GM18951 (cell line): ENCODE measurements around the gene SYT9.

Experiments
- POLR2A ChIP-seq: IDR thresholded peaks from 4 replicates; pipeline ENCODE4 v1.6.1; 2011; ENCODE audit warnings: mild to moderate bottlenecking; ENCODE audit not compliant: insufficient read length, insufficient read depth; ENCODE audit errors: extremely low read depth
- in situ Hi-C: fragments of 300-500 bp; cut with MboI; formaldehyde crosslinking; loops from one replicate; pipeline ENCODE4 v1.12.0; 2022; ENCODE audit warnings: low sequenced_read_pairs, mixed read lengths, inconsistent platforms; ENCODE audit not compliant: unreplicated experiment

Gene SYT9

DNA sequence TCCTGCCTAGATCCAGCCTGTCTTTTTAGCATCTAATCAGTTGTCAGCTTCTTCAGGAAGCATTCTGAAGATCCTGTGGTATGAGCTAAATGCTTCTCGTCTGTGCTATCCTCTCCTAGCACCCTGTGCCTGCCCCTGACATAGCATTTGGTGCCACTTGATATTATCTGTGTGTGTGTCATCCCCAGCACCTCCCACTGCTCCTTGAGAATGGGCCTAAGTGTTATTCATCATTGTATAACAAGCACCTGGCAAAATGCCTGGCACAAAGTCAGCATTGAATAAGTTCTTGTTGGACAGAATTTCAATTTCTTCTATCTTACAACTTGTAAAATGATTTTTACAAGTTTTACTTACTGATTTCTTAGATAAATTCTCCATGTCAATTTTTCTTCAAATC, 205.5 kb downstream of the SYT9 start:
- no peak for TF ChIP-seq POLR2A
- in situ Hi-C loops: no loop called here

GRCh38 chr11:7462706-7463105, 211.0 kb downstream of the SYT9 start:
- in situ Hi-C loops: no loop called here

GRCh38 chr11:7467652-7468051, 215.9 kb downstream of the SYT9 start:
- no peak for TF ChIP-seq POLR2A
- in situ Hi-C loops: no loop called here

More at GRCh38 chr11:7462706-7463105, 211.0 kb downstream of the SYT9 start:
- no peak for TF ChIP-seq POLR2A

DNA sequence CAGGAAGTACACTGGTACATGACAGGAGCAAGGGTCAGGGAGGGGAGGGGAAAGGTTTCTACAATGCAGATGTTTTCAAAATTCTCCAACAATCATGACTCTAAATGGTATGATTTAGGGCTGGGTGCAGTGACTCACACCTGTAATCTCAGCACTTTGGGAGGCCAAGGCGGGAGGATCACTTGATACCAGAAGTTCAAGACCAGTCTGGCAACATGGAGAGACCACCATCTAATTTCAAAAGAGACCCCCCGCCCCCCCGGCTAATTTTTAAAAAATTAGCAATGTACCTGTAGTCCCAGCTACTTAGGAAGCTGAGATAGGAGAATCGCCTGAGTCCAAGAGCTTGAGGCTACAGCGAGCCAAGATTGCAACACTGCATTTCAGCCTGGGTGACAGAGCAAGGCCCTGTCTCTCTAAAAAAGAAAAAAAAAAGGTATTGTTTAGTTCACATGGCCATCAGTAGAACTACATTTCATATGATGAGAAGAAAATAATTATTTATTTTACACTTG, 217.7 kb downstream of the SYT9 start:
- TF ChIP-seq POLR2A: no peak

GRCh38 chr11:7471071-7471470, 219.4 kb downstream of the SYT9 start:
- in situ Hi-C loops: no loop called here
- TF ChIP-seq POLR2A: no peak

More for the DNA sequence above, 217.7 kb downstream of the SYT9 start:
- in situ Hi-C loops: no loop called here

DNA sequence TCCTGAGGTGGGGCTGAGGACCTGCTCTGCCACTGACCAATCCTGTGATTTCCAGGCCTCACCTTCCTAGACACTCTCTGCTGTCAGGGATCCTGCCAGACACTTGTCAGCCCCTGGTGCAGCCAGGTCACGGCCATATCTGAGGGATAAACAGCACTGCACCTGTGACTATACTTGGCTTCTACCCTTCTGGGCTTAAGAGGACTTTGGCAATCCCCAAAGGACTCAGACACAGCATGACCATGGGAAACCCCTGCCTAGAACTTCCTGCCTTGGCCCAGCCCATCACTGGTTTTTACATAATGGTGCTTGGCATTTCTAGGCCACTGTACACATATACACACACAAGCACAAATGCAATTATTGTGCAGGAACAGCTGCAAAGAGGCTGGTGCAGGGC, 222.0 kb downstream of the SYT9 start:
- no peak for TF ChIP-seq POLR2A
- in situ Hi-C loops: no loop called here

GRCh38 chr11:7480113-7480512, 228.4 kb downstream of the SYT9 start:
- TF ChIP-seq POLR2A: no peak
- in situ Hi-C loops: no loop called here

DNA sequence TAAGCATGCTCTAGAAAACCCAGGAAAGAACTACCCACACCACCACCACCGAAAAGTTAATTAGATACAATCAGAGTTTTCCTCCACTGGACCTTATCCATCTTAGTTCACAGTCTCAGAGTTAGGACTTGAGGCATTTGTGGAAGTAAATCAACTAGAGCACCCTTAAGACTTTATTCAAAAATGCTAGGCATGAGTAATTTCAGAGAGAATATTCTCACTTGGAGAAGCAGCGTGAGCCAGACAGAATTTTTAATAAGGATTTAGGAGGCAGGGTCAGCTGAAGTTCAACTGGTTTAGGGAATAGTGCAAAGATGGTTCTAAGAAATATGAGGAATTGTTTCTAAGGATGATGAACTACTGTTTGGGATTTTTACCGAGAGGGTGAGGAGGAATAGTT, 232.4 kb downstream of the SYT9 start:
- in situ Hi-C loops: no loop called here
- TF ChIP-seq POLR2A: no peak

DNA sequence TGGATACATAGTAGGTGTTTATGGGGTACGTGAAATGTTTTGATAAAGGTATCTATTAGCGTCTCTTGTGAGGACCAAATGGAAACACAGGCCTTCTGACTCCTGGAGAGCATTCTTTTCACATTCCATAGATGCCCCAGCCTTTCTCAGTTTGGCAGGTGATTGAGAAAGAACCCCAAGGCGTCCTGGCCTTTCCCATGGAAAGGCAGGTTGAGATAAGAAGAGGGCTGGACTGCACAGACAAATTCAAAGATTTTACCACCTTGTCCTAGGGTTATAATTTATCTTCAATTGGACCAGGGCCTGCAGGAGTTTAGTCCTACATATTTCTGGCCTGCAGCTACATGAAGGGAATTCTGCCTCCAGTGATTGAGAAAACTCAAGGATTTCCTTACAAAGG, 232.9 kb downstream of the SYT9 start:
- in situ Hi-C loops: no loop called here
- TF ChIP-seq POLR2A: no peak

DNA sequence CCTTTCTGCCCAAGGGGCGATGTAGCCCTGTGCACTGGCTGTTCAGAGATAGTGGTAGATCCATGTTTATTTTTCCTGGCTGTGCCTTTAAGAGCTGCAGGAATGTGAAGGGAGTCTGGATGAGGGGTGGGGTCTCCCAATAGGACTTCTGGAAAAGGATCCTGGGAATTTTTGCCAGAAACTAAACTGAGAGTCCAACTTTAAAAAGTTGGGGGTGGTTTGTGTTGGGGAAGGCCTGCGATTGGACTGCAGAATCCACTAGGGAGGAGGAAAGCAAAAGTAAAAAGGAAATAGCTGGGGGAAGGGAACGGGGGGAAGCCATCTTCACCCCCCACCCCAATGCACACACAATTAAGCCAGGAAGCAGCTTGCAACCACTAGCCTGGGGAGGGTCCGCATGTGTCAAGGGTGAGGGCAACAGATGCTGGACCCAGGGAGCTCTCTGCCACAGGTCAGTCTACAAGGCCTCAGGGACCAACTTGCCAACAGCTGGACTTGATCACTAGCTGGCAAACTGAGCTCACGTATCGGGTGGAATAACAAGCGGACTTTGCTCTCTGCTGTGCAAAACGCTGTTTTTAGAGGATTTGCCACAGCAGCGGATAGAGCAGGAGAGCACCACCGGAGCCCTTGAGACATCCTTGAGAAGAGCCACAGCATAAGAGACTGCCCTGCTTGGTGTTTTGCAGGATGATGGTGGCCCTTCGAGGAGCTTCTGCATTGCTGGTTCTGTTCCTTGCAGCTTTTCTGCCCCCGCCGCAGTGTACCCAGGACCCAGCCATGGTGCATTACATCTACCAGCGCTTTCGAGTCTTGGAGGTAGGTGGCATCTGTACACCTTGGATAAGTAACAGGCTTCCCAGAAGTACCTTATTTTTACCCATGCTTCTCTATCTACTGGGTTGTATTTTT, 233.7 kb downstream of the SYT9 start, which contains the start of gene OLFML1:
TSS of gene OLFML1 (plus strand) at position 321 of the 912 bp plus-strand sequence. CDS start at position 691, 370 bp downstream.
- no peak for TF ChIP-seq POLR2A
- in situ Hi-C loops: no loop called here

DNA sequence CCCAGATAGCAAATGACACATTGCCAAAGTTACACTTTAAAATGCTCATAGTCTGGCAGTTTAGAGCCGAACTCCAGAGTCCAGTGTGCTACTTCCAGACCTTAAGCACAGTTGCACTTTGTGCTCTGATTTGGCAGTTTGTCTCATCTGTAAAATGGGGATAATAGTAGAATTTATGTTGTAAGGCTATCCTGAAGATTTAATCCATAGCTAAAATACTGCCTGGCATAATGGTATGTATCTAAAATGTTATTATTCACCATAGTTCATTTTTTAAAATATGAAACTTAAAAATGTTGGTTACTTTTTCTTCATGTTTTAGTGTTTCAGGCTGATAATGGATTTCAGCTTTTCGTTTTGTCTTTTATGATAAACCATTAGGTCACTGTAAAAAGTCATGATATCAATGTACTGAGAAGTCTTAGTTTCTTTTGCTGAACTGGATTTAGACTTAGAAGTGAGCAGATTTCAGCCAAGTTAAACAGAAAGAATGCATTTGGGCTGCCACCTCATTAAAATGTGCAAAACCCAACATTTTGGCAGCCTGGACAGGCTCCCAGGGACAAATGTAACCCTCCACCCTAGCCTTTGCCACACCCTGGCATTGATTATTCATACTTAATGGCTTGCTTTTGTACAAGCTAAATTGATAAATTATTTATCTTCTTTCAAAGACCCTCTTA, 234.5 kb downstream of the SYT9 start:
- in situ Hi-C loops: no loop called here
- TF ChIP-seq POLR2A: no peak

DNA sequence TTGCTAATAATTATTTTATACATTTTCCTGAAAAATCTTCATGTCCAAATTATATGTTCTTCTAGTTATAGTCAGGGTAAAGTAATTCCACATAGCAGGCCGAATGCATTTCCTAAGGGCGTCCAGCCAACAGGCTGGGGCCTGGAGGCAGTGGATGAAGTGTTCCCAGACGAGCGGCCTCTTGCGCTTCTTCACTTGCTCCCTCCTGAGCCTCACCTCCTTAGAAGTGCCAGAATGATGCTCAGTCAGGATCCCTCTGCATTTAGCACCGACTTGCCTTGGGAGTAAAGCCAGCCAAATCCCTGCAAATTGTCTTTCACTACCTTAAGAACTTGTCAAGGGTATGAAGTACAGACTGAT, 235.1 kb downstream of the SYT9 start:
- no peak for TF ChIP-seq POLR2A
- in situ Hi-C loops: no loop called here

- TF ChIP-seq POLR2A: no peak
- in situ Hi-C loops: no loop called here
Measured at GRCh38 chr11:7487360-7487759, 235.7 kb downstream of the SYT9 start.

DNA sequence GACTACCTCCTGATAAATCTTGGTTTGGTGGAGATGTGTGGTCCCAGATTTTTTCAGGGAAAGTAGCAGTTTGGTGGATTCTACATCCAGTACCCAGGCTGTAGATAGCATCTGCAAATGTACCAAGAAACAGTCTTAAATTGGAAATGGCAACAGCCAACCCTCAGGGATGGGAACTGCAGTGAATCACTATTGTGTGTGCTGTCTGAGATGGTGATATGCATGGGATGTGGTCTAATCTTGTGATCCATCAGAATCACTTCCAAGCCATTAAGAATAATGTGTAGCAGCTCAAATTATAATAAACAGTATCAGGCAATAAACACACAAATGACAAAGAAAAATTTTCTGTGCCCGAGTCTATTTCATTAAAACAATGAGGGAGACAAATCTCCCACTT, 237.0 kb downstream of the SYT9 start:
- in situ Hi-C loops: no loop called here
- TF ChIP-seq POLR2A: no peak

DNA sequence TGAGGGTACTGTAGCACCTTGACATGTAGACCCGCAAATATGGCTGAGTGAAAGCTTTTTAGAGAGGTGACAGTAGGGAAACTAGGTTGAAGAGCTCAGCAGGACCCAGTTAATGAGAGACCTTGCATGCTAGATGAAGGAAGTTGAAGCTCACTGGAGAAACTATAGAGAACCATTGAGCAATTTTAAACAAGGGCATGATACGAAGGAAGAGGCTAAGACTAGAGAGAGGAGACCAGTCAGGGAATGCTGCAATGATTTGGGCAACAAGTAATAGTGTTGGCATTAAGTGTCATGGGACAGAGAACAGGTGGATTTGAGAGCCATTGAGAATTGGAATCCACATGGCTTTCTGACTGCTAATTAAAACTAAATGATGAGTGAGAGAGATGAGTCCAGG, 237.7 kb downstream of the SYT9 start:
- in situ Hi-C loops: no loop called here
- no peak for TF ChIP-seq POLR2A
